HepG2 (cell line): Measurements from ENCODE around the gene FGD2. TPM values are rescaled to one million over a fixed set of nuclear protein-coding genes. Genes with fewer than 3 reads are reported as not detected.
A peak's percentile ranks its signal among the peaks of the same experiment; 100 is the strongest.

Experiments
- AGO1 ChIP-seq: fragments of 200-400 bp; formaldehyde crosslinking; IDR thresholded peaks from 2 replicates; pipeline ENCODE4 v1.6.1; 2017; ENCODE audit warnings: mild to moderate bottlenecking, low read depth, low read length, moderate library complexity; ENCODE audit not compliant: poor library complexity, severe bottlenecking
- DDIT3 ChIP-seq: sonication (generic); formaldehyde crosslinking; IDR thresholded peaks from 2 replicates; pipeline ENCODE4 v1.4.0; 2020; ENCODE audit warnings: mild to moderate bottlenecking, missing genetic modification reagents
- MNT ChIP-seq: fragments of 450-650 bp; IDR thresholded peaks from 2 replicates; pipeline ENCODE4 v1.6.1; 2016
- MXD1 ChIP-seq: sonication (generic); formaldehyde crosslinking; IDR thresholded peaks from 2 replicates; pipeline ENCODE4 v1.4.0; 2020; ENCODE audit warnings: mild to moderate bottlenecking, missing genetic modification reagents
- PBX3 ChIP-seq: sonication (generic); formaldehyde crosslinking; IDR thresholded peaks from 2 replicates; pipeline ENCODE4 v1.8.1; 2023; ENCODE audit warnings: missing genetic modification reagents, inconsistent platforms, borderline replicate concordance
- PREB ChIP-seq: sonication (generic); formaldehyde crosslinking; IDR thresholded peaks from 2 replicates; pipeline ENCODE4 v1.4.0; 2020; ENCODE audit warnings: missing genetic modification reagents
- RNF219 ChIP-seq: sonication (generic); formaldehyde crosslinking; IDR thresholded peaks from 2 replicates; pipeline ENCODE4 v1.5.0; 2020; ENCODE audit warnings: mild to moderate bottlenecking, missing genetic modification reagents
- SAFB2 ChIP-seq: sonication (generic); formaldehyde crosslinking; IDR thresholded peaks from 2 replicates; pipeline ENCODE4 v1.5.1; 2020; ENCODE audit warnings: missing genetic modification reagents, low read depth, mild to moderate bottlenecking, borderline replicate concordance
- SMAD1 ChIP-seq: sonication (generic); formaldehyde crosslinking; IDR thresholded peaks from 2 replicates; pipeline ENCODE4 v1.4.0; 2020; ENCODE audit warnings: missing genetic modification reagents, low read depth, mild to moderate bottlenecking, borderline replicate concordance
- SOX6 ChIP-seq, 2 experiments: fragments of 450-650 bp in 1 of 2; sonication (generic) in 1 of 2; formaldehyde crosslinking in 1 of 2; IDR thresholded peaks; 2 replicates each; pipeline versions ENCODE4 v1.4.0 to v1.6.1; 2017 to 2020; ENCODE audit warnings: antibody characterized with exemption in 1 of 2, mild to moderate bottlenecking in 1 of 2, missing genetic modification reagents in 1 of 2
- STAG1 ChIP-seq: sonication (generic); formaldehyde crosslinking; IDR thresholded peaks from 2 replicates; pipeline ENCODE4 v1.4.0; 2020; ENCODE audit warnings: missing genetic modification reagents
- ZBTB37 ChIP-seq: sonication (generic); formaldehyde crosslinking; IDR thresholded peaks from 2 replicates; pipeline ENCODE4 v1.4.0; 2020; ENCODE audit warnings: mild to moderate bottlenecking, missing genetic modification reagents
- ZFP37 ChIP-seq: sonication (generic); formaldehyde crosslinking; IDR thresholded peaks from 2 replicates; pipeline ENCODE4 v1.4.0; 2020; ENCODE audit warnings: missing genetic modification reagents, borderline replicate concordance
- ZNF264 ChIP-seq: sonication (generic); formaldehyde crosslinking; IDR thresholded peaks from 2 replicates; pipeline ENCODE4 v1.4.0; 2020; ENCODE audit warnings: missing genetic modification reagents
- ZNF326 ChIP-seq: sonication (generic); formaldehyde crosslinking; IDR thresholded peaks from 2 replicates; pipeline ENCODE4 v1.4.0; 2020; ENCODE audit warnings: missing genetic modification reagents, borderline replicate concordance
- ZNF343 ChIP-seq: sonication (generic); formaldehyde crosslinking; IDR thresholded peaks from 2 replicates; pipeline ENCODE4 v1.4.0; 2020; ENCODE audit warnings: mild to moderate bottlenecking, missing genetic modification reagents
- ZNF768 ChIP-seq: sonication (generic); formaldehyde crosslinking; IDR thresholded peaks from 2 replicates; pipeline ENCODE4 v1.4.0; 2020; ENCODE audit warnings: missing genetic modification reagents
- ZNF879 ChIP-seq: sonication (generic); formaldehyde crosslinking; IDR thresholded peaks from 2 replicates; pipeline ENCODE4 v1.8.1; 2023; ENCODE audit warnings: missing genetic modification reagents
- polyA plus RNA-seq, 8 experiments: library from polyadenylated mRNA; depleted of rRNA in 3 of 8; stranded (reverse) in 7 of 8; unstranded in 1 of 8; fragments of >200 nt; fragmentation: Illumina TruSeq in 4 of 8; extraction: Trizol in 4 of 8; gene quantifications; 2 replicates each; pipeline versions ENCODE4 v1.2.1 to v1.2.3, GENCODE V29; 2011 to 2016; ENCODE audit warnings: low read depth in 4 of 8, missing spikeins in 1 of 8, mixed read lengths in 1 of 8; ENCODE audit not compliant: insufficient read depth in 1 of 8
- total RNA-seq, 5 experiments: library from RNA; depleted of rRNA; stranded (reverse); fragments of >200 nt; fragmentation: Illumina TruSeq; extraction: Trizol; gene quantifications; 2 replicates each; pipeline ENCODE4 v1.2.3, GENCODE V29; 2016; ENCODE audit warnings: low read depth in 1 of 5

The FGD2 gene
- total and polyA plus RNA-seq, 2 of the 13 experiments (the other 11 are each of a cell fraction or from before 2014, with no cell fraction given): not detected

- TF ChIP-seq SOX6 (IDR thresholded peaks at IDR 0.05): no peak
- no peak; the same call in 1 of the 2 replicates for TF ChIP-seq SOX6 (CRISPR knock-in tag; IDR thresholded peaks at IDR 0.05)
- no peak; the same call in 1 of the 2 replicates for TF ChIP-seq ZNF879 (CRISPR knock-in tag)
- no peak for TF ChIP-seq ZNF768 (CRISPR knock-in tag)
- TF ChIP-seq RNF219 (CRISPR knock-in tag): no peak; the same call in 1 of the 2 replicates
- no peak for TF ChIP-seq ZBTB37 (CRISPR knock-in tag)
- TF ChIP-seq SAFB2 (CRISPR knock-in tag): peak; percentile 72
- no peak for TF ChIP-seq ZFP37 (CRISPR knock-in tag)
- no peak; the same call in 1 of the 2 replicates for TF ChIP-seq ZNF264 (CRISPR knock-in tag)
- no peak for TF ChIP-seq PBX3
- TF ChIP-seq DDIT3 (CRISPR knock-in tag): no peak
- no peak for TF ChIP-seq STAG1 (CRISPR knock-in tag)
- no peak for TF ChIP-seq SMAD1 (CRISPR knock-in tag)
- TF ChIP-seq MNT: peak; percentile 51; the same call in 1 of the 2 replicates
- peak; percentile 54 for TF ChIP-seq AGO1
- no peak for TF ChIP-seq ZNF326 (CRISPR knock-in tag)
- peak; percentile 88 for TF ChIP-seq ZNF343 (CRISPR knock-in tag)
- TF ChIP-seq PREB (CRISPR knock-in tag): no peak
- TF ChIP-seq MXD1: peak; percentile 59; the same call in 1 of the 2 replicates
Observed at GRCh38 chr6:36985808-36986703, 19.4 kb upstream of the FGD2 start, which contains the start of gene MTCH1 (continued).
